ENCODE measurements around the gene SIDT2.
A peak's percentile ranks its signal among the peaks of the same experiment; 100 is the strongest.
"Not testable (repeated sequence)": the region's sequence is repeated elsewhere in the genome, so short reads cannot be mapped to it uniquely, and the experiment has no call there.

SIDT2 gene

GRCh38 chr11:117178210-117179034 lies at the start of gene SIDT2:
SIDT2 (plus strand) TSS chr11:117178743; CDS start chr11:117179264, 521 bp downstream.
- DNase-seq (ENCODE audit: low read depth) = peak; percentile 95

- DNase-seq (ENCODE audit: low read depth) = not testable (repeated sequence)
These were observed 48.1 kb upstream of the SIDT2 start for GRCh38 chr11:117130396-117130795.

GRCh38 chr11:117130879-117131278 lies 47.7 kb upstream of the SIDT2 start:
- no peak for DNase-seq (ENCODE audit: low read depth)

- no peak for DNase-seq (ENCODE audit: low read depth)
These were observed 44.1 kb upstream of the SIDT2 start for GRCh38 chr11:117134431-117134830.

- DNase-seq (ENCODE audit: low read depth) = not testable (repeated sequence)
These were observed 43.6 kb upstream of the SIDT2 start for GRCh38 chr11:117134979-117135378.

GRCh38 chr11:117137223-117138086 lies 41.1 kb upstream of the SIDT2 start:
- DNase-seq (ENCODE audit: low read depth) = not testable (repeated sequence)

GRCh38 chr11:117143390-117143789 lies 35.2 kb upstream of the SIDT2 start:
- peak; percentile 59 for DNase-seq (ENCODE audit: low read depth)

GRCh38 chr11:117143871-117144476 lies 34.6 kb upstream of the SIDT2 start, which contains the start of gene PAFAH1B2:
PAFAH1B2 (plus strand) TSS chr11:117144287; CDS start chr11:117152448, 8,161 bp downstream.
- peak; percentile 95 for DNase-seq (ENCODE audit: low read depth)

GRCh38 chr11:117144477-117145392 lies 33.8 kb upstream of the SIDT2 start:
- peak; percentile 79 for DNase-seq (ENCODE audit: low read depth)

- DNase-seq (ENCODE audit: low read depth) = peak; percentile 54
These were observed 33.2 kb upstream of the SIDT2 start for GRCh38 chr11:117145393-117145761.

- DNase-seq (ENCODE audit: low read depth) = peak; percentile 46
These were observed 32.0 kb upstream of the SIDT2 start for GRCh38 chr11:117146521-117146920.

GRCh38 chr11:117152066-117152465 lies 26.5 kb upstream of the SIDT2 start:
- no peak for DNase-seq (ENCODE audit: low read depth)

- DNase-seq (ENCODE audit: low read depth) = no peak
These were observed 24.1 kb upstream of the SIDT2 start for GRCh38 chr11:117154468-117154867.

- no peak for DNase-seq (ENCODE audit: low read depth)
These were observed 21.0 kb upstream of the SIDT2 start for GRCh38 chr11:117157507-117157906.

GRCh38 chr11:117159892-117160291 lies 18.7 kb upstream of the SIDT2 start:
- DNase-seq (ENCODE audit: low read depth) = no peak

GRCh38 chr11:117160826-117161225 lies 17.7 kb upstream of the SIDT2 start:
- DNase-seq (ENCODE audit: low read depth) = no peak

GRCh38 chr11:117166491-117166890 lies 12.1 kb upstream of the SIDT2 start:
- peak; percentile 50 for DNase-seq (ENCODE audit: low read depth)

GRCh38 chr11:117169736-117170135 lies 8.8 kb upstream of the SIDT2 start:
- no peak for DNase-seq (ENCODE audit: low read depth)

GRCh38 chr11:117170210-117170609 lies 8.3 kb upstream of the SIDT2 start:
- no peak for DNase-seq (ENCODE audit: low read depth)

- no peak for DNase-seq (ENCODE audit: low read depth)
These were observed 7.5 kb upstream of the SIDT2 start for GRCh38 chr11:117171007-117171403.

- DNase-seq (ENCODE audit: low read depth) = no peak
These were observed 7.0 kb upstream of the SIDT2 start for GRCh38 chr11:117171404-117172061.

All from EH (cell line).